HEK293 (cell line): ENCODE results near the gene VPS54.

Experiments used
- CTCF ChIA-PET: fragments of 350-600 bp; formaldehyde crosslinking; extraction: SDS; loops from one replicate; lab custom pipeline; 2021; ENCODE audit warnings: antibody characterized with exemption; lab: Yijun Ruan, JAX
- POLR2A ChIA-PET: fragments of 300-600 bp; formaldehyde crosslinking; extraction: SDS; loops from one replicate; lab custom pipeline; 2020; ENCODE audit warnings: antibody characterized with exemption, inconsistent platforms; lab: Yijun Ruan, JAX
- H3K27ac ChIP-seq: fragments of 200-500 bp; sonication (Bioruptor generic); 2 replicates; pipeline ENCODE4 v1.5.1; 2014; ENCODE audit warnings: low read depth, low read length, control low read depth, inconsistent platforms; ENCODE audit errors: extremely low read depth
- H3K36me3 ChIP-seq, 2 experiments: fragments of 200-500 bp in 1 of 2; sonication (Bioruptor generic) in 1 of 2; 1 replicate in 1 of 2; 2 replicates in 1 of 2; pipeline ENCODE4 v1.5.1; 2014 to 2017; ENCODE audit warnings: inconsistent platforms in 2 of 2, low read length in 2 of 2; ENCODE audit not compliant: control insufficient read depth in 2 of 2, insufficient read depth in 1 of 2
- H3K4me1 ChIP-seq: fragments of 200-500 bp; sonication (Bioruptor generic); 2 replicates; pipeline ENCODE4 v1.5.1; 2014; ENCODE audit warnings: mild to moderate bottlenecking, low read length, inconsistent platforms; ENCODE audit not compliant: control insufficient read depth, insufficient read depth
- H3K4me3 ChIP-seq: 2 replicates; pipeline ENCODE4 v1.5.1; 2011; ENCODE audit warnings: low read depth, mild to moderate bottlenecking, control low read depth, low read length, moderate library complexity
- H3K9me3 ChIP-seq: fragments of 200-500 bp; sonication (Bioruptor generic); 2 replicates; pipeline ENCODE4 v1.5.1; 2014; ENCODE audit warnings: low read depth, low read length, inconsistent platforms; ENCODE audit not compliant: control insufficient read depth, insufficient read depth
- BCL11B ChIP-seq: fragments of 450-650 bp; formaldehyde crosslinking; IDR thresholded peaks from 2 replicates; pipeline ENCODE4 v1.5.1; 2016; ENCODE audit warnings: low read depth, missing biosample characterization, missing genetic modification characterization
- BCL6B ChIP-seq: fragments of 450-650 bp; formaldehyde crosslinking; IDR thresholded peaks from 2 replicates; pipeline ENCODE4 v1.5.1; 2017; ENCODE audit warnings: missing biosample characterization, missing genetic modification characterization
- GLI2 ChIP-seq: fragments of 450-650 bp; formaldehyde crosslinking; IDR thresholded peaks from 2 replicates; pipeline ENCODE4; 2017; ENCODE audit warnings: missing biosample characterization, missing genetic modification characterization, low read depth, borderline replicate concordance
- HOXC10 ChIP-seq: sonication (generic); formaldehyde crosslinking; IDR thresholded peaks from 2 replicates; pipeline ENCODE4 v1.8.1; 2023; ENCODE audit warnings: mild to moderate bottlenecking, missing genetic modification reagents
- PRDM2 ChIP-seq: fragments of 450-650 bp; formaldehyde crosslinking; IDR thresholded peaks from 2 replicates; pipeline ENCODE4 v1.5.1; 2016; ENCODE audit warnings: missing biosample characterization, missing genetic modification characterization, borderline replicate concordance
- SCRT2 ChIP-seq: fragments of 450-650 bp; formaldehyde crosslinking; IDR thresholded peaks from 2 replicates; pipeline ENCODE4 v1.5.1; 2016; ENCODE audit warnings: missing biosample characterization, missing genetic modification characterization
- SP7 ChIP-seq: fragments of 450-650 bp; formaldehyde crosslinking; IDR thresholded peaks from 2 replicates; pipeline ENCODE4 v1.5.1; 2016; ENCODE audit warnings: missing biosample characterization, missing genetic modification characterization
- WT1 ChIP-seq: fragments of 450-650 bp; formaldehyde crosslinking; IDR thresholded peaks from 2 replicates; pipeline ENCODE4 v1.5.1; 2016; ENCODE audit warnings: missing biosample characterization, missing genetic modification characterization
- YY1 ChIP-seq: fragments of 450-650 bp; formaldehyde crosslinking; IDR thresholded peaks from 2 replicates; pipeline ENCODE4 v1.5.1; 2018; ENCODE audit warnings: missing biosample characterization, missing genetic modification characterization
- ZNF10 ChIP-seq: fragments of 450-650 bp; formaldehyde crosslinking; IDR thresholded peaks from 2 replicates; pipeline ENCODE4 v1.5.1; 2017; ENCODE audit warnings: missing biosample characterization, missing genetic modification characterization
- ZNF26 ChIP-seq: fragments of 450-650 bp; formaldehyde crosslinking; IDR thresholded peaks from 2 replicates; pipeline ENCODE4 v1.5.1; 2016; ENCODE audit warnings: missing biosample characterization, missing genetic modification characterization
- ZNF311 ChIP-seq: fragments of 450-650 bp; formaldehyde crosslinking; IDR thresholded peaks from 2 replicates; pipeline ENCODE4 v1.5.1; 2017; ENCODE audit warnings: missing biosample characterization, missing genetic modification characterization, borderline replicate concordance
- ZNF555 ChIP-seq: fragments of 450-650 bp; formaldehyde crosslinking; conservative IDR thresholded peaks from 2 replicates; pipeline ENCODE4 v1.5.1; 2017; ENCODE audit warnings: missing biosample characterization, mild to moderate bottlenecking, missing genetic modification characterization, inconsistent platforms
- ZNF596 ChIP-seq: fragments of 450-650 bp; IDR thresholded peaks from 2 replicates; pipeline ENCODE4 v1.5.0; 2018; ENCODE audit warnings: missing biosample characterization, mild to moderate bottlenecking, missing genetic modification characterization, moderate library complexity
- ZNF623 ChIP-seq: fragments of 450-650 bp; formaldehyde crosslinking; IDR thresholded peaks from 2 replicates; pipeline ENCODE4 v1.5.1; 2016; ENCODE audit warnings: missing biosample characterization, missing genetic modification characterization
- ZNF645 ChIP-seq: fragments of 450-650 bp; formaldehyde crosslinking; IDR thresholded peaks from 2 replicates; pipeline ENCODE4; 2016; ENCODE audit warnings: missing biosample characterization, missing genetic modification characterization
- ZNF658 ChIP-seq: fragments of 450-650 bp; formaldehyde crosslinking; IDR thresholded peaks from 2 replicates; pipeline ENCODE4; 2016; ENCODE audit warnings: missing biosample characterization, missing genetic modification characterization
- ZNF670 ChIP-seq: fragments of 450-650 bp; formaldehyde crosslinking; IDR thresholded peaks from 2 replicates; pipeline ENCODE4 v1.5.1; 2016; ENCODE audit warnings: missing biosample characterization, missing genetic modification characterization, low read depth
- ZNF76 ChIP-seq: fragments of 450-650 bp; formaldehyde crosslinking; IDR thresholded peaks from 2 replicates; pipeline ENCODE4; 2016; ENCODE audit warnings: low read depth, missing biosample characterization, missing genetic modification characterization, borderline replicate concordance
- ZNF837 ChIP-seq: fragments of 450-650 bp; formaldehyde crosslinking; IDR thresholded peaks from 2 replicates; pipeline ENCODE4 v1.5.1; 2016; ENCODE audit warnings: missing biosample characterization, missing genetic modification characterization
- ZSCAN18 ChIP-seq: fragments of 450-650 bp; formaldehyde crosslinking; IDR thresholded peaks from 2 replicates; pipeline ENCODE4 v1.5.1; 2016; ENCODE audit warnings: missing biosample characterization, missing genetic modification characterization
- ZSCAN4 ChIP-seq: fragments of 450-650 bp; formaldehyde crosslinking; IDR thresholded peaks from 2 replicates; pipeline ENCODE4 v1.5.1; 2017; ENCODE audit warnings: missing biosample characterization, missing genetic modification characterization

Gene VPS54

GRCh38 chr2:63845866-63846265 is 173.4 kb downstream of the VPS54 start (continued):
- TF ChIP-seq PRDM2 (tag by site-specific recombination): no peak
- TF ChIP-seq ZNF623: no peak
- TF ChIP-seq ZNF837 (tag by site-specific recombination): no peak
- no peak for TF ChIP-seq ZNF26

- H3K36me3 ChIP-seq: no peaks in the 10 kb centered on the region
- CTCF ChIA-PET: no interaction called here
- H3K4me3 ChIP-seq: no peak overlapping the region
- H3K27ac ChIP-seq: no peak overlapping the region
- H3K4me1 ChIP-seq: peaks cover 17% of the 10 kb centered on the region
- POLR2A ChIA-PET: interaction anchor here (1.1 kb wide), 1 partner anchor 21 kb away, joined by 3 read pairs; no protein-coding TSS in a partner anchor
- no peaks in the 10 kb centered on the region for H3K9me3 ChIP-seq
- no peak for TF ChIP-seq GLI2
- no peak for TF ChIP-seq ZSCAN4
- no peak for TF ChIP-seq SP7
- TF ChIP-seq ZNF670 (tag by site-specific recombination): no peak
- no peak for TF ChIP-seq ZNF645 (tag by site-specific recombination)
- TF ChIP-seq ZNF10 (tag by site-specific recombination): no peak
- TF ChIP-seq WT1 (tag by site-specific recombination): no peak
- no peak for TF ChIP-seq ZNF555
- TF ChIP-seq ZNF658 (tag by site-specific recombination): no peak
- TF ChIP-seq ZNF596 (tag by site-specific recombination): no peak
- TF ChIP-seq HOXC10 (CRISPR knock-in tag): no peak
- TF ChIP-seq BCL6B (tag by site-specific recombination): no peak
- TF ChIP-seq ZSCAN18 (tag by site-specific recombination): no peak
- TF ChIP-seq BCL11B (tag by site-specific recombination): no peak
- no peak for TF ChIP-seq SCRT2
- no peak for TF ChIP-seq ZNF311 (tag by site-specific recombination)
- TF ChIP-seq YY1 (tag by site-specific recombination): no peak
- TF ChIP-seq ZNF76 (tag by site-specific recombination): no peak
These were observed 174.6 kb downstream of the VPS54 start for GRCh38 chr2:63844616-63845015.
